ENCODE results near the gene MPRIP.

DNA sequence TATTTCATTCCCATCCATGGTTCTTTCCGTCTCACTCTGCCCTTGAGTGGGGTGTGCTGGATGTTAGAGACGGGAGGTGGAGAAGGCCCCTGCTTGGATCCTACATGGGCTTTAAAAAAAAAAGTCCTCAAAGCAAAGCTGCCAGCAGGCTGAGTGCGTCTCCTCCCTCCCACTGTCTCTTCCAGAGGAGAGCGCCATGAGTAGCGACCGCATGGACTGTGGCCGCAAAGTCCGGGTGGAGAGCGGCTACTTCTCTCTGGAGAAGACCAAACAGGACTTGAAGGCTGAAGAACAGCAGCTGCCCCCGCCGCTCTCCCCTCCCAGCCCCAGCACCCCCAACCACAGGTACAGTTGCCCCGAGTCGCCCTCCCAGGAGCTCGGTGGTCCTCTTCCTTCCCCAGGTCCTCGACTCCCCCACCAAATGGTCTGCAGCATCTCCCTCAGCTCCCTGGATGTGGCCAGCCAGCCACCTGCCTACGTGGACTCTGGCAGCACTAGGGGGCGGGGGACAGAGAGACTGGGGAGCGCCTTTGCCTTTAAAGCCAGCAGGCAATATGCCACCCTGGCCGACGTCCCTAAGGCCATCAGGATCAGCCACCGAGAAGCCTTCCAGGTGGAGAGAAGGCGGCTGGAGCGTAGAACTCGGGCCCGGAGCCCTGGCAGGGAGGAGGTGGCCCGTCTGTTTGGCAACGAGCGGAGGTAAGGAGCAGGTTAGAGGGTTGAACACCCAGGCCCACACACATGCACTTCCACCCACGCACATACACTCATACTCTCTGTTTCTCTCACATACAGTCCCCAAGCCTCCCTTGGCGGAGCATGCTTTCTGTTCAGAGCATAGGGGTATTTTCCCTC, 95.7 kb downstream of the MPRIP start:
- TF ChIP-seq, protein P1, sequence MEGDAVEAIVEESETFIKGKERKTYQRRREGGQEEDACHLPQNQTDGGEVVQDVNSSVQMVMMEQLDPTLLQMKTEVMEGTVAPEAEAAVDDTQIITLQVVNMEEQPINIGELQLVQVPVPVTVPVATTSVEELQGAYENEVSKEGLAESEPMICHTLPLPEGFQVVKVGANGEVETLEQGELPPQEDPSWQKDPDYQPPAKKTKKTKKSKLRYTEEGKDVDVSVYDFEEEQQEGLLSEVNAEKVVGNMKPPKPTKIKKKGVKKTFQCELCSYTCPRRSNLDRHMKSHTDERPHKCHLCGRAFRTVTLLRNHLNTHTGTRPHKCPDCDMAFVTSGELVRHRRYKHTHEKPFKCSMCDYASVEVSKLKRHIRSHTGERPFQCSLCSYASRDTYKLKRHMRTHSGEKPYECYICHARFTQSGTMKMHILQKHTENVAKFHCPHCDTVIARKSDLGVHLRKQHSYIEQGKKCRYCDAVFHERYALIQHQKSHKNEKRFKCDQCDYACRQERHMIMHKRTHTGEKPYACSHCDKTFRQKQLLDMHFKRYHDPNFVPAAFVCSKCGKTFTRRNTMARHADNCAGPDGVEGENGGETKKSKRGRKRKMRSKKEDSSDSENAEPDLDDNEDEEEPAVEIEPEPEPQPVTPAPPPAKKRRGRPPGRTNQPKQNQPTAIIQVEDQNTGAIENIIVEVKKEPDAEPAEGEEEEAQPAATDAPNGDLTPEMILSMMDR (conservative IDR thresholded peaks at IDR 0.05): no peak
- no peak for TF ChIP-seq ZFX (IDR thresholded peaks at IDR 0.05)
